Suprapubic skin (tissue), 4 donors: ENCODE data around the gene DEFB128.

Experiments
- CTCF ChIP-seq, 2 donors: fragments of 200-600 bp in 1 of 2; fragments of 450-650 bp in 1 of 2; sonication (generic) in 1 of 2; IDR thresholded peaks; one replicate each; pipeline ENCODE4 v1.5.1; 2016 to 2019; ENCODE audit warnings: antibody characterized with exemption in 2 of 2, mild to moderate bottlenecking in 1 of 2, moderate library complexity in 1 of 2
- POLR2A ChIP-seq, 2 donors: fragments of 450-650 bp; IDR thresholded peaks; one replicate each; pipeline ENCODE4 v1.6.1; 2017; ENCODE audit warnings: antibody characterized with exemption in 2 of 2, mild to moderate bottlenecking in 2 of 2, moderate library complexity in 2 of 2
- POLR2AphosphoS5 ChIP-seq, 3 donors: sonication (generic); formaldehyde crosslinking; IDR thresholded peaks; one replicate each; pipeline ENCODE4 v1.6.1; 2017; ENCODE audit warnings: antibody characterized with exemption in 3 of 3

GRCh38 chr20:184288-184687 is 5.2 kb downstream of the DEFB128 start:
- TF ChIP-seq CTCF (IDR thresholded peaks at IDR 0.05) (no peak), POLR2A (IDR thresholded peaks at IDR 0.05) (no peak), POLR2AphosphoS5 (IDR thresholded peaks at IDR 0.05) (no peak)
